ENCODE measurements around the gene LMF1.

GRCh38 chr16:999677-1000076 is 28.9 kb upstream of the LMF1 start:
- TF ChIP-seq USF2 (IDR thresholded peaks at IDR 0.05; ENCODE audit: low read depth, low read length), result no peak
- no peak for TF ChIP-seq CTCF (conservative IDR thresholded peaks at IDR 0.05; ENCODE audit: low read depth, low read length)
- no peak for TF ChIP-seq RAD21 (IDR thresholded peaks at IDR 0.05; ENCODE audit: low read length)
- no peak for TF ChIP-seq POLR2A (IDR thresholded peaks at IDR 0.05; ENCODE audit: low read depth, low read length)
- TF ChIP-seq BHLHE40 (IDR thresholded peaks at IDR 0.05; ENCODE audit: low read depth, low read length), result no peak
- TF ChIP-seq RCOR1 (IDR thresholded peaks at IDR 0.05; ENCODE audit: insufficient replicate concordance, low read length), result no peak
- TF ChIP-seq CEBPB (IDR thresholded peaks at IDR 0.05; ENCODE audit: low read depth, low read length), result no peak
- TF ChIP-seq MAZ (IDR thresholded peaks at IDR 0.05; ENCODE audit: borderline replicate concordance, low read depth, low read length), result no peak
- TF ChIP-seq RFX5 (IDR thresholded peaks at IDR 0.05; ENCODE audit: low read depth, low read length), result no peak
- no peak for TF ChIP-seq MAFK (IDR thresholded peaks at IDR 0.05; ENCODE audit: low read depth, low read length)
